Right atrium auricular region (tissue), 2 donors: ENCODE results near the gene KLF6. TPM values are rescaled to one million over a fixed set of nuclear protein-coding genes. Genes with fewer than 3 reads are reported as not detected.

Experiments
- DNase-seq: peaks from one replicate; pipeline ENCODE4 v3.0.0-alpha.2; 2019; ENCODE audit warnings: low spot score
- H3K27ac ChIP-seq, 2 donors: fragments of 200-600 bp; sonication (generic); 1 replicate in 1 of 2; 2 replicates in 1 of 2; pipeline ENCODE4 v1.5.1; 2016 to 2019
- H3K27me3 ChIP-seq, 2 donors: fragments of 200-600 bp; sonication (generic); one replicate each; pipeline versions ENCODE4 v1.5.1 to v1.6.0; 2017 to 2019
- H3K36me3 ChIP-seq: fragments of 200-600 bp; sonication (generic); one replicate; pipeline ENCODE4 v1.5.1; 2016
- H3K4me1 ChIP-seq, 2 donors: fragments of 200-600 bp; sonication (generic); one replicate each; pipeline versions ENCODE4 v1.5.1 to v1.6.0; 2017 to 2019
- H3K4me3 ChIP-seq, 2 donors: fragments of 200-600 bp; sonication (generic); 1 replicate in 1 of 2; 2 replicates in 1 of 2; pipeline ENCODE4 v1.5.1; 2017 to 2019; ENCODE audit warnings: mild to moderate bottlenecking in 1 of 2, moderate library complexity in 1 of 2
- H3K9me3 ChIP-seq, 2 donors: fragments of 200-600 bp; sonication (generic); one replicate each; pipeline ENCODE4 v1.5.1; 2019
- total RNA-seq, 2 donors: library from RNA; depleted of rRNA; stranded (reverse); fragments of >200 nt; gene quantifications; one replicate each; pipeline ENCODE4 v1.1.0, GENCODE V29; 2016
- TF ChIP-seq, protein P1 (sequence below), 2 donors: fragments of 200-600 bp; sonication (generic); IDR thresholded peaks; one replicate each; pipeline ENCODE4 v1.5.1; 2019; ENCODE audit warnings: antibody characterized with exemption in 2 of 2

The KLF6 gene
- total RNA-seq, 2 donors from 2014 or later = 29.1 to 44.7 TPM

DNA sequence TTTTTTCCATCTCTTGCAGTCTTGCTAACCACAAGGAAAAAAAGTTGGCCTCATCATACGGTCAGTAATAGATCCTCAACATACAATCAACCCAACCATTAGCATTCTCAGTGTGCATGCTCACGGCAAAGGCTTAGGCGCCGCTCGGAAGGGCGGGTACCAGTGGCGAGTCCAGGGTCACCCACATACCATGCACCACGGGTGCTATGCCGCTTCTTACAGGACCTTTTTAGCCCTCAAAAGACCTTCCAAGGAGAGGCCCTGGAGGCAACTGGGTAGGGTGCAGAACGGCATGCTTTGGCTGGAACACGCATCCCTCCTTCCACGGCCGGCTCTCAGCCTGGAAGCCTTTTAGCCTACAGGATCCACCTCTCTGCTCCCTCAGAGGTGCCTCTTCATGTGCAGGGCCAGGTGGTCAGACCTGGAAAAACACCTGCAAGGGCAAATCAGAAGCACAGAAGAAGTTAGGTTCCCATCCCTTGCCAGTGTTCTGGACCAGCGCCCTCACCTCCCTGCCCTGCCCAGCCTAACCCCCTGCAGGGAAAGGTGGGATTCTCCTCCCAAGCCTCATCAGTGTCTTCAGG lies 5.8 kb downstream of the KLF6 start:
- no peaks in the 10 kb centered on the region for H3K27me3 ChIP-seq
- H3K27ac ChIP-seq = peak overlapping the region; percentile 100
- H3K36me3 ChIP-seq = peaks cover 89% of the 10 kb centered on the region
- no peaks in the 10 kb centered on the region for H3K9me3 ChIP-seq
- H3K4me1 ChIP-seq = peaks cover 0 to 72% of the 10 kb centered on the region in 2 donors
- no peak for DNase-seq
- TF ChIP-seq, protein P1, sequence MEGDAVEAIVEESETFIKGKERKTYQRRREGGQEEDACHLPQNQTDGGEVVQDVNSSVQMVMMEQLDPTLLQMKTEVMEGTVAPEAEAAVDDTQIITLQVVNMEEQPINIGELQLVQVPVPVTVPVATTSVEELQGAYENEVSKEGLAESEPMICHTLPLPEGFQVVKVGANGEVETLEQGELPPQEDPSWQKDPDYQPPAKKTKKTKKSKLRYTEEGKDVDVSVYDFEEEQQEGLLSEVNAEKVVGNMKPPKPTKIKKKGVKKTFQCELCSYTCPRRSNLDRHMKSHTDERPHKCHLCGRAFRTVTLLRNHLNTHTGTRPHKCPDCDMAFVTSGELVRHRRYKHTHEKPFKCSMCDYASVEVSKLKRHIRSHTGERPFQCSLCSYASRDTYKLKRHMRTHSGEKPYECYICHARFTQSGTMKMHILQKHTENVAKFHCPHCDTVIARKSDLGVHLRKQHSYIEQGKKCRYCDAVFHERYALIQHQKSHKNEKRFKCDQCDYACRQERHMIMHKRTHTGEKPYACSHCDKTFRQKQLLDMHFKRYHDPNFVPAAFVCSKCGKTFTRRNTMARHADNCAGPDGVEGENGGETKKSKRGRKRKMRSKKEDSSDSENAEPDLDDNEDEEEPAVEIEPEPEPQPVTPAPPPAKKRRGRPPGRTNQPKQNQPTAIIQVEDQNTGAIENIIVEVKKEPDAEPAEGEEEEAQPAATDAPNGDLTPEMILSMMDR (IDR thresholded peaks at IDR 0.05) = no peak
- H3K4me3 ChIP-seq = peak overlapping the region; percentile 98 to 99

DNA sequence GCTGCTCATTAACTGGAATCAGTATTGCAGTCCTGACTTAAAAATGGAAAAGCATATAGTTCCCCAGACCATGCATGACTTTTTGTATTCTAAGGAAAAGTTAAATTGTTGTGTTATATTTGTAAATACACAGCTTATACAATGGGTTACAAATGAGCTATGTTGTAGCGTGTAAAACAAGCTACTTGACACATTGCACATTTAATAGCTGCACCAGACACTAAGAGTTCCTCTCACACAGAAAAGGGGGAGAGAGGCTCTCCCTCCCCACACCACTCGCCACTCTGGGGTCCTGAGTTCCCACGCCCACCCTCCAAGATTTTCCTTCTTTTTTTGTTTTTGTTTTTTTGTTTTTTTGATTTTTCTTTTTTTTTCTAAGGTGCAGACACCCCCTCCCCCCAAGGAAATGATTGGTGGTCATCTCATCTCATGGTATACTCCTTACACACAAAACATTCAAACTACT lies 6.3 kb downstream of the KLF6 start:
- DNase-seq = no peak
- peaks cover 0 to 72% of the 10 kb centered on the region in 2 donors for H3K4me1 ChIP-seq
- H3K36me3 ChIP-seq = peaks cover 83% of the 10 kb centered on the region
- no peaks in the 10 kb centered on the region for H3K27me3 ChIP-seq
- H3K4me3 ChIP-seq = peak overlapping the region; percentile 5 to 98
- TF ChIP-seq, protein P1 (IDR thresholded peaks at IDR 0.05) = no peak
- peak overlapping the region; percentile 100 for H3K27ac ChIP-seq
- H3K9me3 ChIP-seq = no peaks in the 10 kb centered on the region

DNA sequence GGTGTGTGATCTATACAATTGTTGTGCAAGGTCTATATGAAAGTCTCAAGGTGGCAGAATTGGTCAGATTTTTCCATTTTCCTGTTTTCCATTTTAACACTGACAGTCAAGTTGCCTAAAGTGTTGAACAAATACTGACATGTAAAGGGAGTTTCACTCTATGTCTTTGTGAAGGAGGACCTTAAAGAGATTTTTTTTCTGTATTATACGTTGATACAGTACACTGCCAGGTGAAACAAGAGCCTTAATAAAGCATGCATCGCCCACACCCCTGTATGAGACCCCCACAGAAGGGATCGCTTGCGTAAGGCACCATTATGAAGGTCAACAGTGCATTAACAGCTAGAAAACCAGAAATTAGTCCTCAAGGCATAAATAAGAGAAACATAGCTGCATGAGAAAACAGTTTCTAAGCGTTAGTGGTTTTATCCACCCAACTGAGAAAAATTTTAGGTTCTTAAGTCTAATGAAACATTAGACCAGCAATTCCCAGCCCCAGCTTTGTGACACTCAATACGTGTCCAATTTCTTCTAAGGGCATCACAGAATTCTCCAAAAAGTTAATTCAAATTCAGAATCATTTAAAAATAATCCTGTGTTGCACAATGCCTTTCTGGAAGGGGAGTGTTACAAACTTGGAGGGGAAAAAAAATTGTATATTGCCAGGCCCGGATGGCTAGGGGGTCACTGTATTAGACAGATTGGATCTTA lies 6.9 kb downstream of the KLF6 start:
- Histone ChIP-seq H3K4me1 (peaks cover 0 to 72% of the 10 kb centered on the region in 2 donors), H3K36me3 (peaks cover 78% of the 10 kb centered on the region), H3K4me3 (peak overlapping the region; percentile 5 to 98), H3K27me3 (no peaks in the 10 kb centered on the region), H3K9me3 (no peaks in the 10 kb centered on the region), H3K27ac (peak overlapping the region; percentile 100)
- TF ChIP-seq, protein P1 (IDR thresholded peaks at IDR 0.05) = no peak
- no peak for DNase-seq

DNA sequence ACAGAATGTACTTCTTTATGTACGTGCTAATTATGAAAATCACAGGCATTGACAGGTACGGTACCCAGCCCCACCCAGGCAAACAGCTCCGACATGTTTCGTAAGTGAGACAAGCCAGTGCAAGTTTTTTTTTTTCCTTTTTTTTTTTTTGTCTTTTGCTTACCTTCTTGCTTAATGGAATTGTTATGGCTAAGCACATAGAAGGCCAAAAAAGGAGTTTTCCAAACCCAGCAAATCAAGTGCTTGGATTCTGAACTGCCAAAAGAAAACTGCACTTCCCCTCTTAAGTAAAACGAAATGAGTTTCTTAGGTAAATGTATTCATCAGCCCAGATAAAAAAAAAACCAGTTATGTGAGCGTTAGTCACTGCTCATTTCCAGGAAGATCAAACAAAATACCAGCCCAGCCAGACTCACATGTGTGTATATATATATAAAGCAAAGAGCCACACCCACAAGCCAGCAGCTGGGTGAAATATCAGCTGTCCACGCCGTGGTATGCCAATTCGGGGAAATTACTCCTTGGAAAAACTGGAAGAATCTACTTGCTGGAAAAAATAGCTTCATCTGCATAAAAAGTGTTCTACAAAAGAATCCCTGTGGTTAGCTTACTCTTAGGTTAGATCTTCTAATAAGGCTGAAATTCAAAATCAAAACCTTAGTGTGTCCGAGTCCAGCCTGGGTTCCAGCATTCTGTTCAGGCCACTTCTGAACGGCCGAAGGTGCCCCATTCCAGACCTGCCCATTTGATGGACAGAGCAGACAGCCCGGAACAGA lies 8.0 kb downstream of the KLF6 start:
- H3K36me3 ChIP-seq = peaks cover 70% of the 10 kb centered on the region
- TF ChIP-seq, protein P1 (IDR thresholded peaks at IDR 0.05) = no peak
- no peak overlapping the region for H3K4me3 ChIP-seq
- H3K4me1 ChIP-seq = peaks cover 0 to 72% of the 10 kb centered on the region in 2 donors
- no peaks in the 10 kb centered on the region for H3K9me3 ChIP-seq
- peak overlapping the region; percentile 100 for H3K27ac ChIP-seq
- no peak for DNase-seq
- no peaks in the 10 kb centered on the region for H3K27me3 ChIP-seq

DNA sequence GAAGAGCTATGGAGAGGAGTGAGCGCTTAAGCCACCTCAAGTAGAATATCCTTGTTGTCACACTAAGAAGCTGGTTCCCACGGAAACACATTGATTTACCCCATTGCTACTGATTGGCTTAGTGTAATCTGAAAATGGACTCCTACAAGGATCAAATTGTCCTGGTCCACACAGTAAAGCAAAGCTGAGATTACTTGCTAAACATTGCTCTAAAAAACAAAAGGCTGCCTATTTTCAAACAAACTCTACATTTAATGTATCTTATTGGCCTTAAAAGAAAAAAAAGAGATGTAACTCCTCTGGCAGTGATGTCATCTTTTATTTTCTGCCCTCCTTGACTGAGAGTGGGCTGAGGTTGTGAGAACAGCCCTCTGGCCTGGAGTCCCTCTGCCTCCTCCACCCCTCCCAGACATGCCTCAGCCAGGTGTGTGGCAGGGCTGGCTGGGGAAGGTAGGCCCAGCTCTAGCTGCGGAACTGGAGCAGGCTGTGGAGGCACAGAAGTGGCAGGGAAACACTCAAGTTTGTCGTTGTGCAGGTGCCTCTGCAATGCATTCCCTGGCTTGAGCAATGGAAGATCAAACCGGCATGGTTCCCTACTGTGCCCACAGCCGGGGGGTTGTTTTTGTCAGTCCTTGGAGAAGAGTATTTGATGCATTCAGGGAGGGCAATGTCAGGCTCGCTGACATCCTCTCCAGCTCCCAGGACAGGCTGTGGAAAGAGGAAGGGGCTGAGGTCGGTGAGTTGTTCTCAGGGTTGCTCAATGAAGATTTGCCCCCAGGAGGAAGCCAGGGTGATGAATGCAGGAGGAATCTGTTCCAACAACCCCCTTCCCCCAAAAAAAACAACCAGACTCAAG lies 9.1 kb downstream of the KLF6 start:
- Histone ChIP-seq H3K27ac (peak overlapping the region; percentile 100), H3K27me3 (no peaks in the 10 kb centered on the region), H3K4me3 (no peak overlapping the region), H3K36me3 (peaks cover 59% of the 10 kb centered on the region), H3K4me1 (peaks cover 0 to 62% of the 10 kb centered on the region in 2 donors), H3K9me3 (no peaks in the 10 kb centered on the region)
- no peak for DNase-seq
- TF ChIP-seq, protein P1 (IDR thresholded peaks at IDR 0.05) = no peak
